Activated naive CD8-positive, alpha-beta T cell treated with anti-CD3 and anti-CD28 coated beads, Interleukin-2, amount 50 U/mL, for 16 hours (primary cell): ENCODE measurements around the gene CRYBB3.
"Not testable (repeated sequence)": the region's sequence is repeated elsewhere in the genome, so short reads cannot be mapped to it uniquely, and the experiment has no call there.

Source experiments
- DNase-seq: peaks from one replicate; pipeline ENCODE4 v3.0.0-alpha.2; 2020; ENCODE audit warnings: low read depth, low spot score

Gene CRYBB3

DNA sequence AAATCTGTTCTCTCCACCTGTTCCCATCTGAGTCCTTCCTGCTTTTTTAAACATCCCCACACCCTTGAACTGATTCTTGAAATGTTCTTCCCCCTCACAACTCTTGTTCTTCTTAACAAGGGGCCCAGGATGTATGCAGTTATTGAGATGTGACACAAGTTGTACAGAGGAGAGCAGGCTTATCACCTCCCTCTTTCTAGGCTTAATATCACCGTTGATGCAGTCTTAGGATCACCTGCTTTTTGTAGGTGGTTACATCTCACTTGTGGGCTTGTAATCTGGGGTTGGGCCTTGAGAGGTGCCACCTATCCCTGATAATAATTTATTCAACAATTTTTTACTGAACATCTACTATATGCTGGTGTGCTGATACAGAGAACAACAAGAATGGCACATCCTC is 6.2 kb downstream of the CRYBB3 start:
- no peak for DNase-seq

DNA sequence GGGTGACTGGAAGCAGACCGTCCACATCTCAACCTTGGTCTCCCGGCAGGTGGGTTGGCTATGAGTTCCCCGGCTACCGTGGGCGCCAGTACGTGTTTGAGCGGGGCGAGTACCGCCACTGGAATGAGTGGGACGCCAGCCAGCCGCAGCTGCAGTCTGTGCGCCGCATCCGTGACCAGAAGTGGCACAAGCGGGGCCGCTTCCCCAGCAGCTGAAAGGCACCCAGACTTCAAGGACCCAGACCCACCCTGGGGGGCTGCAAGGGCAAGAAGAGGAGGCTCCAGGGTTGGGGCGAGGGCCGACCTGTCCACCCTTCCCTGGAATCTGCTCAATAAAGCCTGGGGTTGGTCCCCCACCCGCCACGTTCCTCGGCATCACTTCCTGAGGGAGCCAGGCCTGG is 7.3 kb downstream of the CRYBB3 start:
- DNase-seq = no peak

DNA sequence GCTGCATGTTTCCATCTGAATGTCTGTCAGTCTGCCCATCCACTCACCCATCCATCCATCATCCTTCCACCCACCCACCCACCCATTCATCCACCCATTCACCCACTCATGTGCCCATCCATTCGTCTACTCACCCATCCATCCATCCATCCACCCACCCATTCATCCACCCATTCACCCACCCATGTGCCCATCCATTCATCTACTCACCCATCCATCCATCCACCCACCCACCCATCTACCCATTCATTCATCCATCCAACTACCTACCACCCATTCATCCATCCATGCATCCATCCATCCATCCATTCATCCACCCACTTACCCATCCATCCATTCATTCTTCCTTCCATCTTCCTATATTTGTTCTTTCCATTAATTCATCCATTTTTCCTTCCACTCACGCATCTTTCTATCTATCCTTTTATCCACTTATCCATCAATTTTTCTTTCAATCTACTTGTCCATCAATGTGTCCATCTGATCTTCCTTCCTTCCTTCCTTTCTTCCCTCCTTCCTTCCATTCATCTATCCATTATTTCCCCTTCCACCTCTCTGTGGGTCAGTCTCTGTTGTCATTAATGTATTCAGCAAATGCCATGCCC is 8.0 kb downstream of the CRYBB3 start:
- DNase-seq = no peak

DNA sequence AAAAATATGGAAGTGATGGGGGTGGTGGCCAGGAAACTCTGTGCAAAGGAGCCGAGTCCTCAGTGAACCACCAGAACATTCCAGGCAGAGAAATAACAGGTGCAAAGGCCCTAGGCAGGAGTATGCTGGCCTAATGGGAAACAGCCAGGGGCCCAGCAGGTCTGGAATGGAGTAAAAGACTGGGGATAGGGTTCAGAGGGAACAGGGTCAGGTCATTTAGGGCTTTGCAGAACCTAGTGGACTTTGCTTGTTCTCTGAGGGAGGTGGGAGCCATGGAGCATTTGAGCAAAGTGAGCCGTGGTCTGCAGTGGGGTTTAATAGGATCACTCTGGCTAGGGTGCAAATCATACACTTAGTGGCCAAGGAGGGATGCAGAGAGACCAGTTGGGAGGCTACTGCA is 8.7 kb downstream of the CRYBB3 start:
- no peak for DNase-seq

DNA sequence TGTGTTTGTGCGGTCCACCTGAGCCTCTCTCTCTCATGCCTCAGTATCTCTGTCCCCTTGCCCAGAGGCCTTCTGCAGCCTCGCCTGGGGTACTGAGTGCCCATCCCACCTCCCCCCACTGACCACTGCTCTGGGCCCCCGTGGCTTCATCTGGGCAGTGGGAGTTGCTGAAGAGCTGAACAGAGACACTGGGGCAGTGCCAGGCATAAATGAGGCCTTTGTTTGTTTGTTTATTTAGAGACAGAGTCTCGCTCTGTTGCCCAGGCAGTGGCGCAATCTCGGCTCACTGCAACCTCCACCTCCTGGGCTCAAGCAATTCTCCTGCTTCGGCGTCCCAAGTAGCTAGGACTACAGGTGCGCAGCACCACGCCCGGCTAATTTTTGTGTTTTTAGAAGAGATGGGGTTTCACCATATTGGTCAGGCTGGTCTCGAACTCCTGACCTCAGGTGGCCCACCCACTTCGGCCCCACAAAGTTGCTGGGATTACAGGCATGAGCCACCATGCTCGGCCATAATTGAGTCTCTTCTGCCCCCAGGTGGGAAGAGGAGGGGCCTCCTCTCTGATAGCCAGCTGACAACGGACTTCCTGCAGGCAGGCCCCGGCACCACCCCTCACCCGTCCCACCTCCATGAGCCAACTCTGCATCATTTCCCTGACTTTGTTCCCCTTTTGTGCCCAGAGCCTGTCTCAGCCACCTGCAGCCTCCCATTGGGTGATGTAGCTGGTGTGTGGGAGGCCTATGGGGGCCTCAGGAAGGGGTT is 9.3 kb downstream of the CRYBB3 start:
- DNase-seq = no peak

DNA sequence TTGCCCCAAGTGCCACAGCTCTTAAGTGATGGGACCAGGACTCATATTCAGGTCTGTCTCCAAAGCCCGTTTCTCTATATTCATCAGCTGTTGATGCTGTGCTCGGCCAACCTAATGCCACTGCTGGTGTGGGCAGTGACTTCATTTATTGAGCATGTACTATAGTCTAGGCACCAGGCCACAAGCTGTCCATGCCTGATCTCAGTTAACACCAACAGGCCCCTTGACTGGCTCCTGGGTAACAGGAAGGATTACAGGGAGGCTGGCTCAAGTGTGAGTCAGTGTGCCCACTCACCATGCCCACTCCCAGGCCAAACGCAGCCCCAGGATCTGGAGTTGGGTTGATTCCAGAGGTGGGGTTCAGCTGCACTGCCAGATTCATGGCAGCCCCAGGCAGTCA is 11.1 kb downstream of the CRYBB3 start:
- DNase-seq = no peak

DNA sequence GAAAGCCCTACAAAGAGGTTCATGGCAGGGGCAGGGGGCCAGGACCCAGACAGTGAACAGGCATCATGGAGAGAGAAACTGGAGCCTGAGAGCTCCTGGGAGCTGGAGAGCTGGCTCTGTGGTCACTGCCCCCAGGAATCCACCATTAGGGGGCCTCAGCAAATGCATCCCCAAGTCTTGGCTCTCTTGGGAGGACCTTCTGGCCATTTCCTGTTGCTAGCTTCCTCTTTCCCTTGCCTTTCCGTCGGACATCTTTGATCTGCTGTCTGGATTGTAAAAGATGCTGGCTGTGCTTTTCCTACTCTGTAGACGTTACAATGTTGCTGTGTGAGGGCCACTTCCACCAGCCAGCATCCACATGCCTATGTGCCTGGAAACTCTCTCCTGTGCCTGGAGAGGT is 12.7 kb downstream of the CRYBB3 start:
- DNase-seq = no peak

DNA sequence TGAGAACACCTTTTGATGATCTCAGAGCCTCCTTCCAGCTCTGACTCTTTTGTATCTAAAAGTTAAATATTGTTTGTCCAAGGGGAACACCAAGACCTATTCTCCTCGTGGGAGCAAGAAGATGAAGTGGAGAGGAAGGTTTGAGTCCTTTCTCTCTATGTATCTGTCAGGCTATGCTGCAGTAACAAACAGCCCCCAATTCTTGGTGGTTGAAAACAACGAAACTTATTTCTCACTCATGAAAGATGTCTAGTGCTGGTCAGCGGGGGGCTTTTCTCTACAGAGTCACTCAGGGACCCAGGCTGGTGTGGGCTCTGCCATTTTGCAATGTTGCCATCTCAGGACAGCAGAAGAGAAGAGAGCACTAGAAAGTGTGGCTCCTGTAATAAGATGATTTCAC is 13.6 kb downstream of the CRYBB3 start:
- DNase-seq = no peak

DNA sequence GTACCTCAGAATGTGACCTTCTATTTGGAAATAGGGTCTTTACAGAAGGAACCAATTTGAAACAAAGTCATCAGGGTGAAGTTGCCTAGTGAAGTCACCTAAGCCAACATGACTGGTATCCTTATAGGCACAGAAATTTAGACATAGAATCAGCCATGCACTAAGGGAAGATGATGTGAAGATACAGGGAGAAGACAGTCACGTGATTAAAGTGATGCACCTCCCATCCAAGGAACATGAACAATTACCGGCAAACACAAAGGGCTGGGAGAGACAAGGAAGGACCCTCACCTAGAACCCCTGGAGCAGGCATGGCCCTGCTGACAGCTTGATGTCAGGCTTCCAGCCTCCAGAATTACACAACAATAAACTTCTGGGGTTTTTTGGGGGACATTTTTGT is 16.6 kb downstream of the CRYBB3 start:
- DNase-seq = no peak

DNA sequence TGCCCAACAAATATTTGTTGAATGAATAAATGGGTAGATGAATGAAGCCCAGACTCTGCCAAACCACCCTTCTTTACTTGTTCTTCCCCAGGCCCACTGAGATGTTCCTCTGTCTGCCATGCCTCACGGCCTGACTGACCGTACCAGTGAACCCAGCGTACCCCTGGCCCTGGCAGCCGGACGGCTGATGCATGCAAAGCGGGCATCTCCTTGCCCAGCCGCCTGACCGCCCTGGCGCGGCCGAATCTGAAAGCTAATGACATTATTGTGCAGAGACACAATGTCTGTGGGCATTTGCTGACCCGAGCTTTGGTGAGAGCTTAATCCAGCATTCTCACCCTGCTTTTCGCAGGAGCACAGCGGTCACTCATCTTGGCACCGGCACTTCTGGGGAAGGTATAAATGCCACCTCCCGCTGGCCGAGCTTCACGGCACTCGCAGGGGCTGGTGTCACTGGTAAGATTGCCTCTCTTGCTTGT is 19.6 kb downstream of the CRYBB3 start, which contains the start of gene CRYBB2:
CRYBB2 (plus strand) TSS at position 429 of the 479 bp plus-strand sequence. CDS start 1,791 bp downstream, outside the sequence.
- no peak for DNase-seq

DNA sequence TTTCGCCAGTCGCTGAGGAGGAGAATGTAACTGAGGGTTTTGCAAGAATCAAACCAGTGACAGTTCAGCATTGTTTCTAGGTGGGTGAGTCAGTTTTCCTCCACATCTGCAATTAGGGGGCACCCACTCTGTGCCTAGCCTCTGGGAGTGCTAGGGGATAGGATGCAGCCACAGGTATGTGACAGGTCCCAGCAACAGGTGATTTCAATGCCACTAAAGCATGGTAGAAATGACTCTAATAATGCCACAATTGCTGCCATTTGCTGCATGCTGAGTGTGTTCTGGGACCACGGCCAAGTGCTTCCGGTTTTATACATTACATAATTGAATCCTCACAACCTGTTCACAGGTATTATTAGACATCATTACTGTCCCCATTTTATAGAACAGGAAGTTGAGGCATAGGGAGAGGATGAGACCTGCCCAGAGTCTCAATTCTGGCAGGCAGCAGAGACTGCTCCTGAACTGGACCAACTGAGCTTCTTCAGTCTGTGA is 20.3 kb downstream of the CRYBB3 start:
- no peak for DNase-seq

DNA sequence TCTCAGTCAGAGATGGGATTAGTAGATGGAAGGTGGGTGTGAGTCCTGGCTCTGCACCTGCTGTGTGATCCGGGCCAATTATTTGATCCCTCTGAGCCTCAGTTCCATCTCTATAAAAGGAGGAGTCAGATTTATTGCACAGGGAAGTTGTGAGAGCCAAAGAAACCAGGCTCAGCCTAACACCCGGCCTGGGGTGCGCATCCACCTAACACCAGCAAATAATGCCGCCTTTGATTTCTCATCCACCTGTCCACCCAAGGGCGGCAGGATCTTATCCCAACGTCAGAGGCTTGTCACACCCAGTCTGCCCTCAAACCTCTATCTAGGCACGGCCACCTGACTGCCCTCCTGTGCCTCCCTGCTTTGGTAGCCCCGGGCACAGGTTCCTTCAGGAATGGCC is 22.1 kb downstream of the CRYBB3 start:
- no peak for DNase-seq

DNA sequence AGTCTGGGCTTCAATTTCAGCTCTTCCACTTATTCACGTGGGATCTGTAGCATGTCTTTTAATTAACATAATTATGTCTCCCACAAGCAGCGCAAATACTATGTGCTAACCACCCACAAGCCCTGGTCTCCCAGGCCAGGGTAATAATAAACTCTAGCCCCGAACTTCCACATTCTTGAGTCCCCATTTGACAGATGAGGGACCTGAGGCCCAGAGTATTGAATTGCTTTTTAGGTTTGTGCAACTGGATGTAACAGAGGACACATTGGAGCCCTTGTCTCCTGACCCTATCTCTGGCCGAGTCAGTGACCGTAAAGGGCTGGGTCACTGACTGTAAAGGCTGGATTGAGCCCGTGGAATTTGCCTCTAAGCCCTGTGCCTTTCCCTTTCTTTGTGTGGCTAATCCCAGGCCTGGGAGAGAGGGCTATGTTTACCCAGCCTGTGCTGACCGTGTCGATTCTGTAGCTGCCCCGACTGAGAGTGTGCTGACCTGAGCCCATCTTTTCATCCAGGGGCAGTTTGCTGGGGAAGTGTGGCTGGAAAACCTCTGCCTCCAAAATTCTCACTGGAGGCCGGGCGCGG is 23.7 kb downstream of the CRYBB3 start:
- DNase-seq = no peak

DNA sequence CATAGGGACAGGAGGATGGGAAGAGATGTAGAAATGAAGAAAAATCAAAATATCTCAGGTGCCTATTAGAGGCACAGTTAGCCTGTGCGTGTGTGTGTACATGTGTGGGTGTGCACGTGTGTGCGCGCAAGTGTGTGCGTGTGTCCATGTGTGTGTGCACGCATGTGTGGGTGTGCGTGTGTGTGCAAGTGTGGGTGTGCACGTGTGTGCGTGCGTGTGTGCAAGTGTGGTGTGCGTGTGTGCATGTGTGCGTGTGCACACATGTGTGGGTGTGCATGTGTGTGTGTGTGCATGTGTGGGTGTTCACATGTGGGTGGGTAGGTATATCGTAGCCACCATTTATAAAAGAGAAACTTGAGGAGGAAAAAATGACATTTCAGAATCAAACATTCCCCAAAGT is 29.2 kb downstream of the CRYBB3 start:
- DNase-seq = no peak

DNA sequence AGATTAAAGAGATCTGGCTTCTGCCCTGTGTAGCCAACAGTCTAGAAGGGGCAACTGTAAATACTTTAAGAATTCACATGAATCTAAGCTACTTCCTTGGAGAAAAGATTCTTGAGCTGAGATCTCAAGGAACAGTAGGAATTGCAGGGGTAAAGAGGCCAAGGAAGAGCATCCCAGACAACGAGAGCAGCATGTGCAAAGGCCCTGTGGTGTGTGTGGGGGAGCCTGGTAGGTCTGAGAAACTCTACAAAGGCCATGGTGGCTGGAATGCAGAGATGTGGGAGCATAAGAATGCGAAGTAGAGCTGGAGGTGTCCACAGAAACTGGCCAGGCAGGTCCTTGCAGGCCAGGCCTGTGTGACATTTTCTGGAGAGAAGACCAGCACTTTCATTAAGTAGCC is 31.1 kb downstream of the CRYBB3 start:
- not testable (repeated sequence) for DNase-seq

DNA sequence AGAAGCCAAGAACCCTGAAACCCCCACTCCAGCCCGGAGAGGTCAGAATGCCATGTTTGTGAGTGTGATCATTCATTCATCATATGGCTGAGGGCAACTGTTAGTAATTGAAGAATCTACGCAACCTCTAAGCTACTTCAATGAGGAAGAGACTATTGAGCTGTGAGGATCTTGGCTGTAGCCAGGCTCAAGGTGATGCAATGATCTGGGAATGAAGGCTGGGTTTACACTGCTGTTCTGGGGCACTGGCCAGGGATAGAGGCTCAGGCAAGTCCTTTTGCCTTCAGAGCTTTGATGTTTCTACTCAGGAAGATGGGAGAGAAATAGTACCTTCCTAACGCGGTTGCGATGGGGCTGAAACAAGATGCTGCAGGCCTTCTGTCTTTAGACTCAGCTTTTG is 32.6 kb downstream of the CRYBB3 start:
- DNase-seq = no peak

DNA sequence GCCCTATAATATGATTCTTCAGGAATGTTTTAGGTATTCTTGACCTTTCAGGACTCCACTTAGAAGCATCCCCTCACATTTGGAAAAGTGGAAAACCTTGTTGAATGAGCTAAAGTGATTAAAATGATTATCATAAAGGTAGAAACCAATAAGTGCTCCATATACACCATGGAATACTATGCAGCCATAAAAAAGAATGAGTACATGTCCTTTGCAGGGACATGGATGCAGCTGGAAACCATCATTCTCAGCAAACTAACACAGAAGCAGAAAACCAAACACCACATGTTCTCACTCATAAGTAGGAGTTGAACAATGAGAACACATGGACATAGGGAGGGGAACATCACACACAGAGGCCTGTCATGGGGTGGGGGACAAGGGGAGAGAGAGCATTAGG is 34.0 kb downstream of the CRYBB3 start:
- DNase-seq = not testable (repeated sequence)

DNA sequence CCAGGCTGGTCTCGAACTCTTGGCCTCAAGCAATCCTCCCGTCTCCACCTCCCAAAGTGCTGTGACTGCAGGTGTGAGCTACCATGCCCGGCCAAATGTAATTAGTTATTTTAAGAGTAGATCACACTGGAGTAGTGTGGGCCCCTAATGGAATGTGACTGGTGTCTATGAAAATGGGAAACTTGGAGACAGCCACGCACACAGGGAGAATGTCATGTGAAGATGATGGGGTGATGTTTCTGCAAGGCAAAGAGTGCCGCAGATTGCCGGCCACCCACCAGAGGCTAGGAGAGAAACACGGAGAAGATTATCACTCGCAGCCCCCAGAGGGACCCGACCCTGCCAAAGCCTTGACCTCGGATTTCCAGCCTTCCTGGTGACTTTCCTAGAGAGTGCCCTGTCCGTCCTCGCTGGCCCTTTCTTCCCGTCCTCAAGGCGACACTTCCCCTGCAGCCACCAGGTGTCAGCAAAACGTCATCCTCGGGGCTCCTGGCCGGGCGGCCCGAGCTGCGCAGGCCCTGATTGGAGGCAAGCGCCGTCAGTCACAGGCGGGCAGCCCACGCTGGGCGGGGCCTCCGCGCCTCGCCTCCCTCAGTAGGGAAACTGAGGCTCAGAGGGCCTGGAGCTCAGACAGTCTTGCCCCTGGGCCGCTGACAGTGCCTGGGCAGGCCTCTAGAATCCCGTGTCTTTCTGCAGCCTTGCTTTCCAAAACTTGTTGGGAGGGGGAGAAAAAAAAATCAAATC is 36.1 kb downstream of the CRYBB3 start:
- DNase-seq = peak; percentile 22

DNA sequence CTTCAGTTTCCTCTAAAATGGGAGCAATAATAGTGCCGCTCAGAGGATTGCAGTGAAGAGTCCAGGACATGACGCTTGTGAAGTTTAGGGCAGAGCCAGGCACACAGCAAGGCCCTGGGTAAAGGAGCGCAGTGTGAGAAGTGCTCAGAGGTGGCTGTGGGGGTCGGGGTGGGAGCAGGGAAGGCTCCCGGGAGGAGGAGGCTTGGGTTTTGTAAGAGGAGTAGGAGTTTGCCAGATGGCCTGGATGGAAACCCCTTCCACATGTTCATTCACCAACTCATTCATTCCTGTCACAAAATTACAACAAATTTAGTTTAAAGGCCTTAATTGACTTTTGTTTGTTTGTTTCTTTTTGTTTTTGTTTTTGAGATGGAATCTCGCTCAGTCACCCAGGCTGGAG is 36.8 kb downstream of the CRYBB3 start:
- no peak for DNase-seq

DNA sequence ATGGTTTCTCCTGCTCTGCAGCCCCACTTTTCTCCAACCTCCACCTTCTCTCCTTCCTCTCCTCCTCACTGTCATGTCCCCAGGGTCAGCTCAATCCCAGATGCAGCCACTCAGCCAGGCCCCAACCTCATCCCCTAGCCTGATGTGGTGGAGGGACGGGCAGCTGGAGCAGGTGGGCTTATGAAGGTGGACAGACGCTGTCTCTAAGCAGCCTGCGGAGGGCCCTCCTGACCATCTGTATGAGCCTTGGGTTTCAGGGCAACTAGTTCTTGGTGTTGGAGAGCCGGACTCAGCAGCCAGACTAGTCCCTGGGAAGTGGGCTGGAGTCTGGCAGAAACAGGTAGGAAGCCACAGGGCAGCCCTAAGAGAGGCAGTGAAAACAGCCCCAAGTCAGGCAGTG is 37.8 kb downstream of the CRYBB3 start:
- no peak for DNase-seq

DNA sequence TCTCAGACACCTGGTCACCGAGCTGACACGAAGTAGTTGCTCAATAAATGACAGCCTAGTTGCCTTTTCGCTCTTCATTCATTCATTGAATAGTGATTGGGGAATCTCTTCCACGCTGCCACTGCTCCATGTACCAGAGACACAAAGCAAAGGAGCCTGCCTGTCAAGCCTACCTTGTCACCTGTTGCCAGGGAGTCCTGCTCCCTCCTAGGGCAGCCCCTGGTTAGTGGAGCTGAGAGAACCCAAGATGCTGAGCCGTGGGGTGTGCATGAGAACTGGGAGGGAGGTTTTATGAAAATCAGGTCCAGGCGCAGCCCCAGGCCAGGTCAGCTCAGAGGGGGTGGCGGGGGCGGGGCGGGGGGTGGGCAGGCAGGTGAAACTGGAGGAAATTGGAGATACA is 38.4 kb downstream of the CRYBB3 start:
- not testable (repeated sequence) for DNase-seq

DNA sequence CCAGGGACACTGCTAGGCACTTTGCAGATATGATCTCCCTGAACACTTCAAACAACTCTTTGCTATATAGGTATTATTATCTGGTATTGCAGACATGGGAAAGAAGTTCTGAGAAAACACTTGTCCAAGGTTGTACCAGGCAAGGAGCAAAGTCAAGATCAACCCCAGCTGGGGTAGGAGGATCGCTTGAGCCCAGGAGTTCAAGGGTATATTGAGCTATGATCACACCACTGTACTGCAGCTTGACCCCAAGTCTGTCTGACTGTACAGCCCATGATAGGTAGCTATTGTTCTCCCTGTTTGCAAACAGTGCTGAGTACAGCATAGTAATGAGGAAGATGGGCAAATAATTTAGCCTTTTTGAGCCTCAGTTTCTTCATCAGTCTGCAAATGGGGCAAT is 55.5 kb downstream of the CRYBB3 start:
- not testable (repeated sequence) for DNase-seq
